Epithelial cell of esophagus (primary cell): ENCODE measurements around the gene OR5K3.
A peak's percentile ranks its signal among the peaks of the same experiment; 100 is the strongest.

Source experiments
- DNase-seq: peaks from one replicate; pipeline ENCODE4 v3.0.0; 2010; ENCODE audit warnings: low read depth
- H3K4me3 ChIP-seq: 2 replicates; pipeline ENCODE4 v1.5.1; 2011; ENCODE audit warnings: mild to moderate bottlenecking, low read length, control low read depth
- TF ChIP-seq, protein P1 (sequence below): IDR thresholded peaks from 2 replicates; pipeline ENCODE4 v1.5.1; 2011; ENCODE audit warnings: low read depth, mild to moderate bottlenecking, low read length, control low read depth, inconsistent platforms; ENCODE audit not compliant: insufficient read depth; ENCODE audit errors: missing control alignments

Gene OR5K3

DNA sequence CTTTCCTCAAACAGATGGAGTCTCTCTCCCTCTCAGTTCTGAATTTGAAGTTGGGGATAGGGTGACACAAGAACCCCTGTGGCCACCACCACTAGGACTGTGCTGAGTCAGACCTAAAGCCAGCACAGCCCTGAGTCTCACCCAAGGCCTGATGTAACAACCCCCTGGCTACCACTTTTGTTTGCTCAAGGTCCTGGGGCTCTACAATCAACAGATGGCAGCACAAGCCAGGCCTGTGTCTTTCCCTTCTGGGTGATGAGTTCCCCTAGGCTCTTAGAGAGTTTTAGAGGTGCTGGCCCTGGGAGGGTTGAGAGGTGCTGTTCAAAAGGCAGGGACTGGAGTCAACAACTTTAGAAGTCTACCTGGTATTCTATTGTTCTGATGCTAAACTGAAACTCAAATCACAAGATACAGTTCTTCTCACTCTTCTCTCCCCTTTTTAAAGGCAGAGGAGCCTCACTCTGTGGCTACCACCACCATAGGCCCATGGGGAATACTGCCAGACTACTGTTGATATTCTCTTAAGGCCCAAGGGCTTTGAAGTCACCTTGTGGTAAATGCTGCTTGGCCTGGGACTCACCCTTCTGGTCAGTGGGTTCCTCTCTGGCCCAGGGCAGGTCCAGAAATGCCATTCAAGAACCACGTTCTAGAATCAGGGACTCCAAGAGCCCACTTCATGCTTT lies 30.3 kb upstream of the OR5K3 start:
- DNase-seq: peak; percentile 75
- TF ChIP-seq, protein P1, sequence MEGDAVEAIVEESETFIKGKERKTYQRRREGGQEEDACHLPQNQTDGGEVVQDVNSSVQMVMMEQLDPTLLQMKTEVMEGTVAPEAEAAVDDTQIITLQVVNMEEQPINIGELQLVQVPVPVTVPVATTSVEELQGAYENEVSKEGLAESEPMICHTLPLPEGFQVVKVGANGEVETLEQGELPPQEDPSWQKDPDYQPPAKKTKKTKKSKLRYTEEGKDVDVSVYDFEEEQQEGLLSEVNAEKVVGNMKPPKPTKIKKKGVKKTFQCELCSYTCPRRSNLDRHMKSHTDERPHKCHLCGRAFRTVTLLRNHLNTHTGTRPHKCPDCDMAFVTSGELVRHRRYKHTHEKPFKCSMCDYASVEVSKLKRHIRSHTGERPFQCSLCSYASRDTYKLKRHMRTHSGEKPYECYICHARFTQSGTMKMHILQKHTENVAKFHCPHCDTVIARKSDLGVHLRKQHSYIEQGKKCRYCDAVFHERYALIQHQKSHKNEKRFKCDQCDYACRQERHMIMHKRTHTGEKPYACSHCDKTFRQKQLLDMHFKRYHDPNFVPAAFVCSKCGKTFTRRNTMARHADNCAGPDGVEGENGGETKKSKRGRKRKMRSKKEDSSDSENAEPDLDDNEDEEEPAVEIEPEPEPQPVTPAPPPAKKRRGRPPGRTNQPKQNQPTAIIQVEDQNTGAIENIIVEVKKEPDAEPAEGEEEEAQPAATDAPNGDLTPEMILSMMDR: no peak
- H3K4me3 ChIP-seq: no peak overlapping the region

DNA sequence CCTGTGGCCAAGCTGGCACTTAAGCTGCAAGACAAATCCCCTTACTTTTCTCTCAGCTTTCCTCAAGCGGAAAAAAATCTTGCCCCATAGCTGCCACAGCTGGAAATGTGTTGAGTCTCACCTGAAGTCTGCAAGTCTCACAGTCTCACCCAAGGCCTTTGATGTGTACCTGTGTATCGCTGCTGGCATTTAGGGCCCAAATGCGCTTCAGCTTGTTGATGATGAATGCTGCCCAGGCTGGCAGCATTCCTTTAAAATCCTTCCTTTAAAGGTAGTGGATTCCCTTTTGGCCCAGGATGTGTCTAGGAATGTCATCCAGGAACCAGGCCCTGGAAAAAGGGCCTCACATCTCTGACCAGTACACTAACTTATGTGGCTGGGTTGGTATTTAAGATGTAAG lies 29.8 kb upstream of the OR5K3 start:
- DNase-seq: peak; percentile 33

DNA sequence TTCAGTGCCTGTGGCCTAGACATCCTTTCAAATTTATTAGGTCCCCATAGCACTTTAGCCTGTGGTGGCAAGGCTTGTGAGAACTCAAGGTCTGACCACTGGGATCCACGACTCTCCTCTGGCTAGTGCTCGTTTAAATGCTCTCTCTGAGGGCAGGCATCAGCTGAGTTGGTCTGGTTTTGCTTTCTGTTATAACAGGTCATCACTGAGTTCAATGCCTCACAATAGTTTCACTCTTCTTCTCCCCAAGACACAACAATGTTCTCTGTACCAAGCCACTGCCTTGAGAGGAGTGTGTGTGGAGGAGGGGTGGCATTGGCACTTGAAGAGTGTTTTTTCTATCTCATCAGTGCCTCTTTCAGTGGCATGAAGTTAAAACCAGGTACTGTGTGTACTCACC lies 29.2 kb upstream of the OR5K3 start:
- DNase-seq: no peak
- no peak overlapping the region for H3K4me3 ChIP-seq
- TF ChIP-seq, protein P1: no peak

More for the DNA sequence above, 29.8 kb upstream of the OR5K3 start:
- H3K4me3 ChIP-seq: no peak overlapping the region
- TF ChIP-seq, protein P1: no peak

DNA sequence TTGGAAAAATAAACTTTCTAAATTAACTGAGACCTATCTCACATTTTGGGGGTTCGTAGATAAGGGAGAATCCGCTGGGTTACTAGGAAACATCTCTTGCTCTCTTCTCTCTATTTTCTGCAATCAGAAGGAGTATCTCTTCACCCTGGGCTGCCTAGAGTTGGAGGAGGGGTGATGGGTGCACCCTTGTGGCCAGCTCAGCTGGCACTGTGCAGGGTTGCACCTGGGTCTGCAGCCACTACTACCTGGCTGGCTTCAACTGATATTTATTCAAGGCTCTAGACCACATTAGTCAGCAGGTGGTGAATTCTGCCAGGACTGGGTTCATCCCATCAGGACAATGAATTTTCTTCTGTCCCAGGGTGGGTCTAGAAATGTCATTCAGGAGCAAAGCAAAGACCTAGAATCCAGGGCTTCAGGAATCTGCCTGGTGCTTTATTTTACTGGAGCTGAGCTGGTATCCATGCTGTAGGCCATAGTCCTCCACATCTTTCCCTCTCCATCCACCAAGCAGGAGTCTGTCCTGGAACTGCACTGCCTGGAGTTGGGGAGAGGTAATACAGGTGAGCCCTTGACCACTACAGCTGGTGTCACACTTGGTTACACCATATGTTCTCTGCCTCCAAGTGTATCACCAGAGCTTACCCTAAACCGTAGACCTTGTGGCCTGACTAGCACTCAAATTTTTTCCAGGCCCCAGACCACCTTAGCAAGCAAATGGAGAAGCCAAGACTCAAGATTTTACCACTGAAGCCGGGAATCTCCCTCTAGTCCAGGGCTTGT lies 22.8 kb upstream of the OR5K3 start:
- TF ChIP-seq, protein P1: no peak
- DNase-seq: no peak
- no peak overlapping the region for H3K4me3 ChIP-seq

DNA sequence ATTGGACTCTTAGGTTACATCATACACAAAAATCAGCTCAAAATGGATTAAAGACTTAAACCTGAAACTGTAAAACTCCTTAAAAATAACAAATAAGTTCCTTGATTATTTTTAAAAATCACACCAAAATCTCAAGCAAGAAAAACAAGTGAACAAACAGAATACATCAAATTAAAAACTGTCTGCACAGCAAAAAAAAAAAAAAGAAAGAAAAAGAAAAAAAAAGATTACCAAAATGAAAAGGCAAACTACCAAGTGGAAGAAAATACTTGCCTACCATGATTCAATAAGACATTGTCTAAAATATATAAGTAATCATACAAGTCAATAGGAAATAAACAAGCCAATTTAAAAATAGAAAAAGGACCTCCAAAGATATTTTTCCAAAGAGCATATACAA lies 19.3 kb upstream of the OR5K3 start:
- DNase-seq: no peak
- H3K4me3 ChIP-seq: no peak overlapping the region
- TF ChIP-seq, protein P1: no peak

DNA sequence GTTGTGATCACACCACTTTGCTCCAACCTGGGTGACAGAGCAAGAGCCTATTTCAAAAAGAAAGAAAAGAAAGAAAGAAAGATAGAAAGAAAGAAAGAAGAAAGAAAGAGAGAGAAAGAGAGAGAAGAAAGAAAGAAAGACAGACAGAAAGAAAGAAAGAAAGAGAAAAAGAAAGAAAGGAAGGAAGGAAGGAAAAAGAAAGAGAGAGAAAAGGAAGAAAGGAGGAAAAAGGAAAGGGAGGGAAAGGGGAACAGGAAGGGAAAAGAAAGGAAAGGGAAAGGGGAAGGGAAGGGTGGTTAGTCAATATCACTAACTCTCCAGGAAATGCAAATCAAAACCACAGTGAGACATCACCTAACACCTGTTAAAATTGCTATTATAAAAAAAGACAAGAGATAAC lies 18.6 kb upstream of the OR5K3 start:
- TF ChIP-seq, protein P1: no peak
- no peak for DNase-seq
- H3K4me3 ChIP-seq: no peak overlapping the region

DNA sequence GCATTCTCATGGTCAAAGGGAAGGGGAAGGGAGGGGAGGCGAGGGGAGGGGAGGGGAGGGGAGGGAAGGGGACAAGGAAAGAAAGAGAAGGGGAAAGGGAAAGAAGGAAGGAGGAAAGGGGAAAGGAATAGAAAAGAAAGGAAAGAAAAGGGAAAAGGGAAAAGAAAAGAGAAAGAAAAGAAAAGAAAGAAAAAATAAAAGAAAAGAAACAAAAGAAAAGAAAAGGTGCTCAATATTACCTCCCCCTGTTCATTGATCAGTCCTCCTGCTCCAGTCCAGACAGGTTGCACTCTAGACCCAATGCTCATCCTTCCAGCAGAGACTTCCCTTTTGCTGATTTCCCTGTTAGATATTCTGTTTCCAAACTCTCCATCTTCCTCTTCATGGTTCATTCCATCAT lies 18.0 kb upstream of the OR5K3 start:
- TF ChIP-seq, protein P1: no peak
- no peak for DNase-seq
- no peak overlapping the region for H3K4me3 ChIP-seq
